ENCODE results near the gene RABL6. TPM values are rescaled to one million over a fixed set of nuclear protein-coding genes. Genes with fewer than 3 reads are reported as not detected.
"Not testable (repeated sequence)": the region's sequence is repeated elsewhere in the genome, so short reads cannot be mapped to it uniquely, and the experiment has no call there.

RABL6 gene
- total and polyA plus RNA-seq, 8 donors: 49.5 to 80.8 (median 62.3) TPM

DNA sequence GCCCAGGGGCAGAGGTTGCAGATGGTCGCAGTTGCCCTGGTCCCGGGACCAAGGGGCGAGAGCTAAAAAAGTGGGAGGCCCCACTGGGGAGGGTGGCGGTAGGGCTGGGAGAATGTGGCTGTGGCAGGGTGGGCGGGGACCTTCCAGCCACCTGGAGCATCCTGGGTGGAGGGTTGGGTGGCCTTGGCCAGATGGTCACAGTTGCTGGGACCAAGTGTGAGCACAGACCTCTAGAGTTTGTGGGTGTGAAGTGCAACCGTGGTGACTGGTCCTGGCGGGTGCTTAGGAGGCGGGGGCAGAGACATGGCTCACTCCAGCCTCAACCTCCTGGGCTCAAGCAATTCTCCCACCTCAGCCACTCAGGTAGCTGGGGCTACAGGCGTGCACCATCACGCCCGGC, 72.9 kb downstream of the RABL6 start:
- TF ChIP-seq CTCF (IDR thresholded peaks at IDR 0.05): no peak
- Histone ChIP-seq H3K4me1 (peaks cover 6 to 28% of the 10 kb centered on the region in 2 donors), H3K27ac (no peak overlapping the region), H3K9me3 (no peaks in the 10 kb centered on the region), H3K36me3 (no peaks in the 10 kb centered on the region), H3K4me3 (no peak overlapping the region), H3K27me3 (no peaks in the 10 kb centered on the region)
- intact Hi-C loops (cut with DNase I): no loop called here
- no peak for DNase-seq
- ATAC-seq: no peak

- Histone ChIP-seq H3K36me3 (no peaks in the 10 kb centered on the region), H3K27me3 (no peaks in the 10 kb centered on the region), H3K9me3 (no peaks in the 10 kb centered on the region), H3K27ac (peak overlapping the region in 1 of 2 donors; percentile 76), H3K4me3 (peak overlapping the region in 1 of 2 donors; percentile 30), H3K4me1 (peaks cover 6 to 31% of the 10 kb centered on the region in 2 donors)
- intact Hi-C loops (cut with DNase I): no loop called here
- DNase-seq (no peak), ATAC-seq (peak; percentile 14)
- TF ChIP-seq CTCF (IDR thresholded peaks at IDR 0.05): no peak
These were observed 74.0 kb downstream of the RABL6 start for GRCh38 chr9:136881691-136882108.

DNA sequence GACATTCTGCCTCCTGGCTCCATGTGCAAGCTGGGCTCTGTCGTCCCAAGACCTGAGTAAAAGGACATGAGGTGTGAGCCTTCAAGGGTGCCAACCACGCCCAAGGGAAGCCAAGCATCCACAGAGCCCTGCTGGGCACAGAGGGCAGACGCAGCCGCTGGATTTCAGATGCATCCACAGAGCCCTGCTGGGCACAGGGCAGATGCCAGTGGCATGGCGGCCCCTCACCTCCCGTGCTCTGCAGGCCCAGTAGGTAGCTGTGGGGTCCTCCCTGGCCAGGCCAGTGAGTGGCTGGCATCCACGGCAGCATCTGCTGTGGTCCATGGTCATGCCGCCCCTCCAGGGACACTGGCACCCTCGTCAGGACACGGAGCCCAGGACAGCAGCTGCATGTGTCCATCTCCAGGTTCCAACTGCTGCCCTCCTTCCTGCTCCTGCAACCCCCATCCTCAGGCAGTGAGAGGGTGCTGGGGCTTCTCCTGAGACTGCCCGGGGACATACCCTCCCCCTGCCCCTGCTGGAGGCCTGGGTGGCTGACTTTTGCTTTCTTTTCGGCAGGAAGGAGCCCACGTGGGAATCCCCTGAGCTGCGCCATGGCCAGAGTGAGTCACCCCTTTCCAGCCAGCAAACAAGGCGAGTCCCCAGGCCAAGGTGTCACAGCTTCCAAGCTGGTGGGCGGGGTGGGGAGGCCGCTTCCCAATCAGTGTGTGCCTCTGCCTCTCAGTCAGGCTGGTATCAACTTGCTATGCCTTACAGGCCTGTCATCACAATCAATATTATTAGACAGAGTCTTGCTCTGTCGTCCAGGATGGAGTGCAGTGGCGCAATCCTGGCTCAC, 74.6 kb downstream of the RABL6 start:
- DNase-seq: peak in 1 of 4 donors; percentile 77
- peak overlapping the region; percentile 39 to 76 for H3K27ac ChIP-seq
- H3K9me3 ChIP-seq: no peaks in the 10 kb centered on the region
- H3K36me3 ChIP-seq: no peaks in the 10 kb centered on the region
- H3K27me3 ChIP-seq: no peaks in the 10 kb centered on the region
- peaks cover 9 to 35% of the 10 kb centered on the region in 2 donors for H3K4me1 ChIP-seq
- TF ChIP-seq CTCF (IDR thresholded peaks at IDR 0.05): no peak
- intact Hi-C loops (cut with DNase I): no loop called here
- peak; percentile 43 for ATAC-seq
- H3K4me3 ChIP-seq: peak overlapping the region in 1 of 2 donors; percentile 30

DNA sequence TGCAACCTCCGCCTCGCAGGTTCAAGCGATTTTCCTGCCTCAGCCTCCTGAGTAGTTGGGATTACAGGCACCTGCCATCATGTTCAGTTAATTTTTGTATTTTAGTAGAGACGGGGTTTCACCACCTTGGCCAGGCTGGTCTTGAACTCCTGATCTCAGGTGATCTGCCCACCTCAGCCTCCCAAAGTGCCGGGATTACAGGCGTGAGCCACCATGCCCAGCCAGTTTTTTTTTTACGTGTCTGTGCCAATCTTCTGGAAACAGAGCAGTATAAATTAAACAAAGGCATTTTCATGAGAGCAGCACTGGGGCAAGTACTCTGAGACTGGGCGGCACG, 75.2 kb downstream of the RABL6 start:
- H3K9me3 ChIP-seq; DNase-seq; H3K4me3 ChIP-seq; intact Hi-C loops (cut with DNase I); H3K27me3 ChIP-seq; ATAC-seq; H3K36me3 ChIP-seq: not testable (repeated sequence)
- H3K27ac ChIP-seq: peak overlapping the region; percentile 39 to 76
- peaks cover 13 to 41% of the 10 kb centered on the region in 2 donors for H3K4me1 ChIP-seq

GRCh38 chr9:136883670-136884069, 75.9 kb downstream of the RABL6 start:
- H3K27ac ChIP-seq; DNase-seq; intact Hi-C loops (cut with DNase I); H3K4me3 ChIP-seq; H3K36me3 ChIP-seq; H3K27me3 ChIP-seq; ATAC-seq; H3K9me3 ChIP-seq: not testable (repeated sequence)
- peaks cover 13 to 47% of the 10 kb centered on the region in 2 donors for H3K4me1 ChIP-seq

- Histone ChIP-seq H3K27ac (peak within 1 kb of the TSS; percentile 74 to 90), H3K27me3 (no peaks in the 10 kb centered on the region), H3K4me3 (peak within 1 kb of the TSS; percentile 68 to 94), H3K4me1 (peaks cover 13 to 47% of the 10 kb centered on the region in 2 donors), H3K36me3 (peaks cover 0 to 9% of the 10 kb centered on the region in 2 donors), H3K9me3 (no peaks in the 10 kb centered on the region)
- intact Hi-C loops (cut with DNase I): no loop called here
- TF ChIP-seq CTCF (IDR thresholded peaks at IDR 0.05): no peak
- DNase-seq (peak; percentile 97 to 99 (median 98)), ATAC-seq (peak; percentile 97)
These were observed 78.3 kb downstream of the RABL6 start, which contains the start of gene TRAF2 for GRCh38 chr9:136885950-136886578. TSS of gene TRAF2 (plus strand) at chr9:136886516. CDS start at chr9:136898741, 12,225 bp downstream.
